Measurements from ENCODE around the gene VPS18.

The VPS18 gene

GRCh38 chr15:40863660-40864270 lies 30.5 kb upstream of the VPS18 start:
- no peaks in the 10 kb centered on the region for H3K9me3 ChIP-seq (ENCODE audit: insufficient read depth, low read length)
- no peak overlapping the region for H2AFZ ChIP-seq (ENCODE audit: low read depth, low read length, severe bottlenecking)
- H3K36me3 ChIP-seq (ENCODE audit: low read length) = no peaks in the 10 kb centered on the region
- H3K9me2 ChIP-seq (replicated peaks; ENCODE audit: insufficient read depth, low read length) = no peaks in the 10 kb centered on the region
- H3K79me2 ChIP-seq (ENCODE audit: insufficient read depth, low read length) = no peaks in the 10 kb centered on the region
- TF ChIP-seq EZH2phosphoT487 (conservative IDR thresholded peaks at IDR 0.05; ENCODE audit: low read length) (no peak), CTCF (IDR thresholded peaks at IDR 0.05; ENCODE audit: insufficient read depth, low read length, poor library complexity, severe bottlenecking) (no peak)
- H3K4me2 ChIP-seq (ENCODE audit: low read depth, low read length, poor library complexity, severe bottlenecking) = no peak overlapping the region
- H3K27me3 ChIP-seq (ENCODE audit: low read length) = no peaks in the 10 kb centered on the region
- H4K20me1 ChIP-seq (ENCODE audit: low read depth, low read length) = no peaks in the 10 kb centered on the region
- H3K27ac ChIP-seq (ENCODE audit: low read depth, low read length) = no peak overlapping the region
- no peak overlapping the region for H3K9ac ChIP-seq (ENCODE audit: low read length)
- no peaks in the 10 kb centered on the region for H3F3A ChIP-seq (ENCODE audit: insufficient read depth)
- no peak overlapping the region for H3K4me3 ChIP-seq (ENCODE audit: insufficient read depth, low read length, poor library complexity, severe bottlenecking)

- Histone ChIP-seq H3K36me3 (ENCODE audit: low read length) (no peaks in the 10 kb centered on the region), H3K27me3 (ENCODE audit: low read length) (no peaks in the 10 kb centered on the region), H3K4me3 (ENCODE audit: insufficient read depth, low read length, poor library complexity, severe bottlenecking) (no peak overlapping the region), H3K9me2 (replicated peaks; ENCODE audit: insufficient read depth, low read length) (no peaks in the 10 kb centered on the region), H4K20me1 (ENCODE audit: low read depth, low read length) (no peaks in the 10 kb centered on the region), H3K9ac (ENCODE audit: low read length) (no peak overlapping the region), H3K4me2 (ENCODE audit: low read depth, low read length, poor library complexity, severe bottlenecking) (no peak overlapping the region), H3K9me3 (ENCODE audit: insufficient read depth, low read length) (no peaks in the 10 kb centered on the region), H2AFZ (ENCODE audit: low read depth, low read length, severe bottlenecking) (no peak overlapping the region), H3F3A (ENCODE audit: insufficient read depth) (no peaks in the 10 kb centered on the region), H3K79me2 (ENCODE audit: insufficient read depth, low read length) (no peaks in the 10 kb centered on the region), H3K27ac (ENCODE audit: low read depth, low read length) (no peak overlapping the region)
- no peak for TF ChIP-seq EZH2phosphoT487 (conservative IDR thresholded peaks at IDR 0.05; ENCODE audit: low read length)
- no peak for TF ChIP-seq CTCF (IDR thresholded peaks at IDR 0.05; ENCODE audit: insufficient read depth, low read length, poor library complexity, severe bottlenecking)
Observed at GRCh38 chr15:40867199-40867598, 27.1 kb upstream of the VPS18 start.

- Histone ChIP-seq H3K4me2 (ENCODE audit: low read depth, low read length, poor library complexity, severe bottlenecking) (no peak overlapping the region), H3K36me3 (ENCODE audit: low read length) (no peaks in the 10 kb centered on the region), H3K79me2 (ENCODE audit: insufficient read depth, low read length) (no peaks in the 10 kb centered on the region), H3K27ac (ENCODE audit: low read depth, low read length) (no peak overlapping the region), H3K9me3 (ENCODE audit: insufficient read depth, low read length) (no peaks in the 10 kb centered on the region), H2AFZ (ENCODE audit: low read depth, low read length, severe bottlenecking) (no peak overlapping the region), H3K4me3 (ENCODE audit: insufficient read depth, low read length, poor library complexity, severe bottlenecking) (no peak overlapping the region), H3F3A (ENCODE audit: insufficient read depth) (no peaks in the 10 kb centered on the region), H4K20me1 (ENCODE audit: low read depth, low read length) (no peaks in the 10 kb centered on the region), H3K9me2 (replicated peaks; ENCODE audit: insufficient read depth, low read length) (no peaks in the 10 kb centered on the region), H3K9ac (ENCODE audit: low read length) (no peak overlapping the region), H3K27me3 (ENCODE audit: low read length) (no peaks in the 10 kb centered on the region)
- TF ChIP-seq EZH2phosphoT487 (conservative IDR thresholded peaks at IDR 0.05; ENCODE audit: low read length) (no peak), CTCF (IDR thresholded peaks at IDR 0.05; ENCODE audit: insufficient read depth, low read length, poor library complexity, severe bottlenecking) (no peak)
Observed at GRCh38 chr15:40869686-40870085, 24.6 kb upstream of the VPS18 start.
